Activated CD8-positive, alpha-beta memory T cell treated with anti-CD3 and anti-CD28 coated beads, Interleukin-2, amount 50 U/mL, for 24 hours (primary cell): Measurements from ENCODE around the gene CD3D.
"Not testable (repeated sequence)": the region's sequence is repeated elsewhere in the genome, so short reads cannot be mapped to it uniquely, and the experiment has no call there.

ENCODE experiments used
- DNase-seq: peaks from one replicate; pipeline ENCODE4 v3.0.0-alpha.2; 2020; ENCODE audit errors: extremely low read depth

CD3D gene

DNA sequence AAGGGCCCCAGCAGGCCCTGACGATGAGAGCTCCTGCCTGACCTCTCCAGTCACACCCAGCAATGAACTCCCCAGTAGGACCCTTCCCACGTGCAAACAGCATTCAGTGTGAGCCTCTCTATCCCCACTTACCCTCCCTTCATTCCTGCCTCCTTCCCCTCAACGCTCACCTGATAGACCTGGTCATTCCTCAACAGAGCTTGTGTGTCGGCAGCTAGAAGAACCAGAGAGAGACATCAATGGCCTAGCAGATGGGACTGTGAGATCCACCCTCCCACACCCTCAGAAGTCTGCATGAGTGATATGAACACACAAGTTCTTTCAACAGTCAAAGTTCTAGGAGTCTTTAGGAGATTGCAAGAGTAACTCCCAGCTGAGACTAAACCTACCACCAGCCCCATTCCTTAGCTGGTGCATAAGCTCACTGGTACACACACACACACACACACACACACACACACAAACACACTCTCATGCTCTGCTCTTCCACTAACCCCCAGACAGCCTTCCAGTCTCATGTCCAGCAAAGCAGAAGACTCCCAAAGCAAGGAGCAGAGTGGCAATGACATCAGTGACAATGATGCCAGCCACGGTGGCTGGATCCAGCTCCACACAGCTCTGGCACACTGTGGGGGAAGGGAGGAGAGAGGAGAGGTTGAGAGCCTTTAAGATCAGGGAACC, 3.1 kb downstream of the CD3D start:
- no peak for DNase-seq

DNA sequence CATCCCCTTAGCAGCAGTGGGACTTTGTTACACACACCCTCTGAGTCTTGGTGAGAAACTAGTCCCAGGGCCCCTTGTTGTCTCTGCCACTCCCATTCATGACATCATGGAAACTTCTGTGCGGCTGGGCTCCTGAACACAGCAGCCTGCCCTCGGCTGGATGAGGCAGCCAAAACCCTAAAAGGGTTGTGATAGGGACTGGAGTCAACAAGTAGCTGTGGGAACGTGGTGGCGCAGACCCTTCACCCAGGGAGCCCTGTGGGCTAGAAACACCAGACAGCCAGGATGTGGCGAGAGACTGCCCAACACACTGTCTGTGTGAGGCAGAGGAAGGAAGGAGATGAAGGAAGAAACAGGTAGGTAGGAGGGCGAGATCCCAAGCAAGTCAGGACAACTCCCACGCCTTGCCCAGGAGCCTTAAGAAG, 3.9 kb downstream of the CD3D start:
- DNase-seq: peak; percentile 78

DNA sequence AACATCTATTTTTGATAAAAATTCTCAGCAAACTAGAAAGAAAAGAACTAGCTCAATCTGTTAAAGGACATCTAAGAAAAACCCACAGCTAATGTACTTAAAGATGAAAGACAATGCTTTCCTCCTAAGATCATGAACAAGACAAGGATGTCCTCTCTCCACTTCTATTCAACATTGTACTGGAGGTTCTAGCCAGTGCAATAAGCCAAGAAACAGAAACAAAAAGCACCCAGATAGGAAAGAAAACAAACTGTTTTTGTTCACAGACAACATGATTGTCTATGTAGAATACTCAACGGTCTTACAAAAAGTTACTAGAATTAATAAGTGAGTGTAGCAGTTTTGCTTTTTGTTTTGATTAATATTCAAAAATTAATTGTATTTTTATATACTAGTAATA, 7.8 kb downstream of the CD3D start:
- DNase-seq: no peak

DNA sequence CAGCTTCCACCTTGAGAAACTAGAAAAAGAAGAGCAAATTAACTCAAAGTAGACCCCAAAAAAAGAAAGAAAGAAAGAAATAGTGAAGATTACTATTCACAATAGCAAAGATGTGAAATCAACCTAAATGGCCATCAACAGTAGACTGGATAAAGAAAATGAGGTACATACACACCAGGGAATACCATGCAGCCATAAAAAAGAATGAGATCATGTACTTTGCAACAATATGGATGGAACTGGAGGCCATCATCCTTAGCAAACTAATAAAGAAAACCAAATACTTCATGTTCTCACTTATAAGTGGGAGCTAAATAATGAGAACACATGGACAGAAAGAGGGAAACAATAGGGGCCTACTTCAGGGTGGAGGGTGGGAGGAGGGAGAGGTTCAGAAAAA, 13.8 kb downstream of the CD3D start:
- DNase-seq: no peak

DNA sequence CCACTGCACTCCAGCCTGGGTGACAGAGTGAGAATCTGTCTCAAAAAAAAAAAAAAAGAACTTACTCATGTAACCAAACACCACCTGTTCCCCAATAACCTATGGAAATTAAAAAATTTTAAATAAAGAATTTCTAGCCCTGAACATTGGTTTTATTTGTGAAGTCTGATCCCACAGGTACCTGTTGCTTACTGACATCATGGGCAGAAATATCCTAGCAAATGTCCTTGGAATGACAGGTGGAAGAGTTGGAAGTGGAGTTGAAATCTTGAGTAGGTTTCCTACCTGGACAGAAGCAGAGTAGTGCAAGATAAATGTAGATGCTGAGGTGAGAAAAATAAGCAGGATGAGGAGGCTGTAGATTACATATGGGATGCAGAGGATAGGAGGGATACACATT, 17.2 kb downstream of the CD3D start:
- no peak for DNase-seq

DNA sequence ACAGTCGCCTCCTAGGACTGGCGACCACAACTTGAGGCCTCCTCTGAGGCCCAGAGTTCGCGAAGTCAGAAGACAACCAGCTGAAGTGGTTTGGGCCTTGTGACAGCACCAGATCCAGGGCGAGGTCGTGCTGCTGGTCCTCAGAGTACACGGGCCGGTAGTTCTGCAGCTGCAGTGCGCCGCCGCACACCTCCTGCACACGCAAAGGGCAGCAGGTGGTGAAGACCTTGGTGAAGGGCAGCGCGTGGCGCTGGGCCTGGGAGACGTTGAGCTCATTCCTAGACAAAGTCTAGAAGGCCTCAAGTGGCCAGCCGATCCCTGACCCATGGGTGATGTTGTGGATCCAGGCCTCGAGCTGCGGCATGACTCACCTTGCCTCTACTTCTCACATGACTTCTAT, 19.8 kb downstream of the CD3D start:
- DNase-seq: no peak

DNA sequence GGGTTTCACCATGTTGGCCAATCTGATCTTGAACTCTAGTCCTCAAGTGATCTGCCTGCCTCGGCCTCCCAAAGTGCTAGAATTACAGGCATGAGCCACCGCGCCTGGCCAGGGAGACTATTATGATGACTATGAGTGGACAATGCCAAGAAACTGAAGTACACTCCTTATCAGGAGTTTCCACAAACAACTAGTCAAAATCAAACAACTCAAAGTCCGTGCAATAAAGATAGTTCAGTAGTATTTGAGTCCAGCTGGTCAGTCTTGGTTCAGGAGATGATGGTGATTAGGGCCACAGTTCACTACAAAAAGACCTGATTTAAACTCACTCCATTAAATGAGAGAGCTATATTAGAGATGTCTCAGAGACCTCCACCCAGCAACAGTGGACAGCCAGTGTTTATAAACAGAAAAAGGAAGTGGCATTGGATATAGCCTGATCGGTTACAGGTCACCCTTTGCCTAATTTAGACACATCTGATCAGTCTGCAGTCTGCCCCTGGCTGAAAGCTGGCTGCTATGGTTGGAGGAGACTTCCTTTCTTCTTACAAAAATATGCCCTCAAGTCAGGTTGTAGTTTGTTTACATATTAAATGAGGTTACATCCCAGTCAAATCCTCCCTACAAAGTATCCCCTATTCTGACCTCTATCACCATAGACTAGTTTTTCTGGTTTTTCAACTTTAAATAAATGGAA, 21.0 kb downstream of the CD3D start:
- DNase-seq: no peak

DNA sequence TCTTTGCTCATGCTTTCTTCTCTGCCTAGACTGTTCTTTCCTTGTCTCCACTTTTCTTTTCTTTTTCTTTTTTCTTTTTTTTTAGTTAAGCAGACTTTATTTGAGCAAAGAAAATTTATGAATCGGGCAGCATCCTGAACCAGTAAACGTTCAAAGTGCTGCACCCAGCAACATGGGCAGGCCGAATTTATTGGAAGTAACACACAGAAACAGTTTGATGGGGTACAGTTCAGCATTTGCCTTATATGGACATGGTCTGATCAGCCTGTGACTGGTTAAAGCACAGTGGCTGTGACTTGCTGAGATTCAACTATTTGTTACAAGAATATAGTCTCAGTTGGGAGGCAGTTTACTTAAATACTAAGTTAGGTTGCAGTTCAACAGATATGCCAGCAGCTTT, 22.0 kb downstream of the CD3D start:
- no peak for DNase-seq

DNA sequence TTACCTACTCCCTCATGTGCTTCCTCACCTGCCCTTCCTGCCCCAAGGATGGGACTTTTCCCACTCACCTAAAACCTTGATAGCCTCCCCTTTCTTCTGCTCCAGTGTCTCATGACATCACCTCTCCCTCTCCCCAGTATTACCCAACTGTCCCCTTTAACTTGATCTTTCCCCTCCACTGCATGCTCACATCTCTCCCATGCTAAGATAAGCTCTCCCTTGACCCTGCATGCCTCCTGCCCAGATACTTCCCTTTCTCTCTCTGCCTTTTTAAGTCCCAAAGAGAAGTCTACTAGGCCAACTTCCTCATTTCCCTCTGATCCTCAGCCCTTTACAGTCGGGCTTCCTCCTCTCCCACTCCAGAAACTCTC, 23.2 kb downstream of the CD3D start:
- DNase-seq: no peak

DNA sequence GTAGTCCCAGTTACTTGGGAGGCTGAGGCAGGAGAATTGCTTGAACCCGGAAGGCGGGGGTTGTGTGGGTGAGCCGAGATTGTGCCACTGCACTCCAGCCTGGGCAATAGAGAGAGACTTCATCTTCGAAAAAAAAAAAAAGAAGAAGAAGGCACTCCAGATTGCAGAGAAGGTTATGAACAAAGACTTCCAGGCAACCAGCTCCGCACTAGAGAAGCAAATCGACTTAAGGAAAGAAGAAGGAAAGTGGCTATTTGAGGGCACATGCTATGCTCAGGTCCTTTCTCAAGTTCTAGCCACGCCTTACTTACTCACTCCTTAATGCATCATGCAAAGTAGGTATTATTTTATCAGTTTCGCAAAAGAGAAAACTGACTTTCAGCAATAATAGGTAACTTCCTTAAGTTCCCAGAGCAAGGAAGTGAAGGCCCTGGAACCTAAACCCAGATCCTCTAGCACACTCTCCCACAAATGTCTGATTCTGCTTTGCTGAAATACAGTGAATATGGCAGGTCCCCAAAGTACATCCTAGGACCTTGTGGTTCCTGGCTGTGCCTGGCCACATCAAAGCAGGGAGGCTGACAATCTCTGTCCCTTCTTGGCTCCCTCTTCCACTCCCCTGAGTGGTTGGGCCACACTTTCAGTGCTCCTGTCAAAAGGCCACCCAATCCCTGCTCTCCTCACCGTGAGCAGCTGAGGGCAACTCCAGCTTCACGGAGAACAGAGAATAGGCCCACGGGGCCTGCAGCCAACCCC, 23.7 kb downstream of the CD3D start:
- DNase-seq: no peak

DNA sequence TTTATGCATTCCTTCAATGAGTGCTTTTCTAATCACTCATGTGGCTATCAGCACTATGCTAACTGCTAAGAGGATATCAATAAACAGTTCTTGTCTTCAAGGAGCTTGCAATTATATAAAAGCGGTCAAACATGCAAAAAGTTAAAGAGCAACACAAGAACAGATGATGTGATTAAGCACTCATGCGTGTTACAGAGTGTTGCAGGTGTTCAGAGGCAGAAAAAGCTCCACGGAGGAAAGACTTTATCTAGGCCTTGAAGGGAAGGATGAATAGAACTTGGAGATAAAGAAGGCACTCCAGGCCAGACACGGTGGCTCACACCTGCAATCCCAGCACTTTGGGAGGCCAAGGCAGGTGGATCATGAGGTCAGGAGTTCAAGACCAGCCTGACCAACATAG, 24.4 kb downstream of the CD3D start:
- no peak for DNase-seq

DNA sequence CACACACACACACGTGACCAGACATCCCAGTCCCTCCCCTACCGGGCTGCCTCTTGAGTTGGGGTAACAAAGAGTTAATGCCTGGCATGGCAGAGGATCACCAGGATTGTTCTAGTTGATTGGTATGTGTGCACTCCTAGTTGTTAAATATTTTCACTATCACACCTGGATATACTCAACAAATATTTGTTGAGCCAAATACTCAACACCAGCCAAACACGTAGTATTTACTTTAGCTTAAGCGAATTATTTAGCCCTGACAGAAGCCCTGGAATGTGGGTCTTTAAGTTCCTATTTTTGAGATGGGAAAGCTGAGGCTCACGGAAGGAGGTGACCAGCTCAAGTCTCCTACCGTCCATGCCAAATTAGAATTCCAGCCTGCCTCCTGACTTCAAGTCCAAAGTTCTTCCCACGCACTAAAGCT, 27.5 kb downstream of the CD3D start:
- no peak for DNase-seq

DNA sequence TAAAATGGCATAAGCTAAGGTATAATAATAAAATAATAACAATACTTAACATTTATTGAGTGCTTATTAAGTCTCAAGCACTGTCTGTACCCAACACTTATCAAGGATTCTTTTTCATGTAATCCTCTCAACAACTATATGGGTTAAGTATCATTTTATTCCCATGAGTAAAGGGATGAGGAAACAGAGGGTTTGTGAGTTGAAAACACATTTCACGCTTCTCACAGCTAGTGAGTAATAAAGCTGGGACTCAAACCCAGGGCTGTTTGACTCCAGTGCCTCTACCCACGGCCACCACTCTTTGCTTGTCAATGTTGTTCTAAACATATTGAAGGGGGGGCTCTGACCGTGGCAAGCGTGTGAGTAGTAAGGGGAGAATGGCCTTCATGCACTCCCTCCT, 29.3 kb downstream of the CD3D start:
- no peak for DNase-seq

DNA sequence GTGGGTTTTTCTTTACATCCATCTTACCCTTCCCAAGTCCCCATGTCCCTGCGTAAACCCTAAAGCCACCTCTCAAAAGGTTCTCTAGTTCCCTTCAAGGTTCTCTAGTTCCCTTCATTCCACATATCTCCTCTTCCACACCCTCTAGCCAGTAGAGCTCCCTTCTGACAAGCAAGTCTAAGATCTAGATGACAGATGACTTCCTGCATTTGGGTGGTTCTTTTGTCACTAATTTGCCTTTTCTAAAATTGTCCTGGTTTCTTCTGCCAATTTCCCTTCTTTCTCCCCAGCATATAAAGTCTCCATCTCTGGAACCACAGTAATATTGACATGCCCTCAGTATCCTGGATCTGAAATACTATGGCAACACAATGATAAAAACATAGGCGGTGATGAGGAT, 30.2 kb downstream of the CD3D start:
- no peak for DNase-seq

DNA sequence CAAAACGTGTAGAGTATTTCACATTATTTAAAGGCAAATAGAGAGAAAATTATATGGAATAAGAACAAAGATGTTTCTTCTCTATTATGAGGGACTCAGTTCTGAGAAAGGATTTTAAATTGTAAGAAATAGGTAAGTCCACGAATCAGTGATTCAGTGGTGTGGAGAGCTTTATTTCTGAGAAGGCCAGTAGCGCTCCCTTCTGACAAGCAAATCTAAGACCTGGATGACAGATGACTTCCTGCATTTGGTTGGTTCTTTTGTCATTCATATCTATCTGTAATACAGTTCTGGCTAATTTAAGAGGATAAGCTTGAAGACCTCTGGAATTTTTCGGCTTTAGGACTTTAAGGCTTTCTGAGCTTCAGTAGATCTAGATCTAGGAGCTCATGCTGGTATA, 31.0 kb downstream of the CD3D start:
- no peak for DNase-seq

DNA sequence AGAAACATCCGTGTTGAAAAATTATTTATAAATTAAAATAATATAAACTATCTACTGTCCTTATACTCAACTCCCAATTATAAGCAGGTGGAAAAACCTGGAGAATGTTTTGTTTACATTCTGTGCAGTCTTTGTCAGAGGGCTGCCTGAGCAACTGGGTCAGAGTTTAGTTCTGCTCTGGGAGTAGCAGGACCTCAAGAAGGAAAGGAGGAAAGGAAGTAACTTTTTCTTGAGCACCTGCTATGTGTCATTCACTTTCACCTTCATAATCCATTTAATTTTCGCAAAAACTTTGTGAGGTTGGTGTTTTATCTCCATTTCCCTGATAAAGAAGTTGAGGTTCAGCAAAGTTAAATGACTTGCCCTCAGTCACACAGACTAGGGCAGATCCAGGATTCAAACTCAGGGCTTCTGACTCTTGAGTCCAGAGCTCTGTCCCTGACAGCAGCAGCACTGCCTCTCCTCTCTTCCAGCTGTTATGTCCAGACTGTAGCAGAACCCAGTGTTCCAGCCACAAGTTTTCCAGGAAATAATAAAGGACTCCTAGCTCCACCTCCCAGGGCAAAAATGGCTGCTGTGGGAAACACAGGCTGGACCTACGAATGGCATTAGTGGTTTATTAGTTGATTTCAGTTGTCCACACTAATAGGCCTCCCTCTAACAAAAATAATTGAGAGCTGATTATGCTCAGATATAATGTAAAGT, 31.6 kb downstream of the CD3D start:
- no peak for DNase-seq

DNA sequence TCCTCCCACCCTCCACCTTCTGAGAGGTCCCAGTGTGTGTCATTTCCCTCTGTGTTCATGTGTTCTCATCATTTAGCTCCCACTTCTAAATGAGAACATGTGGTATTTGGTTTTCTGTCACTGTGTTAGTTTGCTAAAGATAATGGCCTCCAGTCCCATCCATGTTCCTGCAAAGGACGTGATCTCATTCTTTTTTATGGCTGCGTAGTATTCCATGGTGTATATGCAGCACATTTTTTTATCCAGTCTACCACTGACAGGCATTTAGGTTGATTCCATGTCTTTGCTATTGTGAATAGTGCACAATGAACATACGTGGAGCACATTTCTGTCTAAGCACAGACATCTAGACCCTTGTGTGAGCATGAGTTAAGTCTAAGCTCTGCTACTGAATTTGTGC, 32.2 kb downstream of the CD3D start:
- DNase-seq: no peak

DNA sequence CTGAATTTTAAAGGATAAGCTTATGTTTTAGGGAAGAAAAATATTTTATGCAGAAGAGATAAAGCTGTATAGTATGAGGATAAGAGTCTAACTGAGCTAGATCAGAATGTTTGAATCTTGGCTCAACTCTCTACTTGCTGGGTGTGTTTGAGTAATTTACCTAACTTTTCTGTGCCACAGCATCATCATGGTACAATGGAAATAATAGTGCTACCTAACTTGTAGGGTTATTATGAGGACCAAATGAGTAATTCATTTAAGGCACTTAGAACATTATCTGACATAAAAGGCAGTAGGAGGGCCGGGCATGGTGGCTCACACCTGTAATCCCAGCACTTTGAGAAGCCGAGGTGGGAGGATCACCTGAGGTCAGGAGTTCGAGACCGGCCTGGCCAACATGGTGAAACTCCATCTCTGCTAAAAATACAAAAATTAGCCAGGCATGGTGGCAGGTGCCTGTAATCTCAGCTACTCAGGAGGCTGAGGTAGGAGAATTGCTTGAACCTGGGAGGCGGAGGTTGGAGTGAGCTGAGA, 33.4 kb downstream of the CD3D start:
- not testable (repeated sequence) for DNase-seq

DNA sequence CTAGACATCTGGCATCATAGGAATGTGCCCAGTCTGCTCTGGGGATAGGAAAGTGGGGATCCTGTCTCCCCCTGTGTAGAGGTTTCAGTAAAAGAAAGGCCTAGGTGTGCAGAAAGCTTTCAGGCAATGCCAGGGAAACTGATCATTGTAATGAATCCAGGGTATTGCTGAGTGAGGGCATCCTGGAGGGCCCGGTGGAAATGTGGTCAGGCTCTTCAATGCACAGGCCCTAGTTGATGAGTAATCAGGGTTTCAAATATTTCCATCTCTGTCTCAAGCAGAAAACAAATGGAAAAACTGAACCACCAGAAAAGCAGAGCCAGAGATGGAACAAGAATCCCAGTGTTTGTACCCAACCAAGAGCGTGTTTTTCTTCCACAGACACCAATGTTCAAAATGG, 35.9 kb downstream of the CD3D start:
- DNase-seq: no peak

DNA sequence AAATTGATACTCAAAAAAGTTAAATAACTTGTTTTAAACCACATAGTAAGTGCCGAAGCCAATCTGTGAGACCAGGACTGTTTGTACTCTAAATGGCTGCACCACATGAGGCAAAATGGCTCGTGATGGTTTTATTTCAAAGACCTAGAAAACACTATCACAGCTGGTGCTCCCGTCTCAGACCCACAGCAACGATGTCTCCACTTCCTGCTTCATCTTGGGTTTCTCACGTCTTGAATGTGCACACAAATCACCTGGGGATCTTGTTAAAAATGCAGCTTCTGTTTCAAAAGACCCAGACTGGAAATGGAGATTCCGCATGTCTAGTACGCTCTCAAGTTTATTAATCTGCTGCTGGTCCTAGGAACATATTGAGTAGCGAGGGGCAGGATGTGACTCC, 36.8 kb downstream of the CD3D start:
- no peak for DNase-seq

DNA sequence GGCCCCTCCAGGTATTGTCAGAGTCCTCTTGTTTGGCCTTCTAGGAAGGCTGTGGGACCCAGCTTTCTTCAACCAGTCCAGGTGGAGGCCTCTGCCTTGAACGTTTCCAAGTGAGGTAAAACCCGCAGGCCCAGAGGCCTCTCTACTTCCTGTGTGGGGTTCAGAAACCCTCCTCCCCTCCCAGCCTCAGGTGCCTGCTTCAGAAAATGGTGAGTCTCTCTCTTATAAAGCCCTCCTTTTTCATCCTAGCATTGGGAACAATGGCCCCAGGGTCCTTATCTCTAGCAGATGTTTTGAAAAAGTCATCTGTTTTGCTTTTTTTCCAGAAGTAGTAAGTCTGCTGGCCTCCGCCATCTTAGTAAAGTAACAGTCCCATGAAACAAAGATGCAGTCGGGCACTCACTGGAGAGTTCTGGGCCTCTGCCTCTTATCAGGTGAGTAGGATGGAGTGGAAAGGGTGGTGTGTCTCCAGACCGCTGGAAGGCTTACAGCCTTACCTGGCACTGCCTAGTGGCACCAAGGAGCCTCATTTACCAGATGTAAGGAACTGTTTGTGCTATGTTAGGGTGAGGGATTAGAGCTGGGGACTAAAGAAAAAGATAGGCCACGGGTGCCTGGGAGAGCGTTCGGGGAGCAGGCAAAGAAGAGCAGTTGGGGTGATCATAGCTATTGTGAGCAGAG, 37.8 kb downstream of the CD3D start, which contains the start of gene CD3E:
TSS of gene CD3E (plus strand) at position 163 of the 681 bp plus-strand sequence. CDS start at position 386, 223 bp downstream.
- DNase-seq: no peak

DNA sequence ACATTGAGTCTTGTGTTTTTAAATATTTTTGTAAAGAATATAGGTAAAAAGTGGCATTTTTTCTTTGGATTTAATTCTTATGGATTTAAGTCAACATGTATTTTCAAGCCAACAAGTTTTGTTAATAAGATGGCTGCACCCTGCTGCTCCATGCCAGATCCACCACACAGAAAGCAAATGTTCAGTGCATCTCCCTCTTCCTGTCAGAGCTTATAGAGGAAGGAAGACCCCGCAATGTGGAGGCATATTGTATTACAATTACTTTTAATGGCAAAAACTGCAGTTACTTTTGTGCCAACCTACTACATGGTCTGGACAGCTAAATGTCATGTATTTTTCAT, 38.3 kb downstream of the CD3D start:
- DNase-seq: no peak
